ENCODE results near the gene TNIP3.

Gene TNIP3

GRCh38 chr4:121138039-121138825, 25.9 kb downstream of the TNIP3 start:
- no peak for TF ChIP-seq CTCF (IDR thresholded peaks at IDR 0.05; ENCODE audit: extremely low read depth, missing control alignments)

GRCh38 chr4:121130326-121130660, 33.8 kb downstream of the TNIP3 start:
- DNase-seq (ENCODE audit: low spot score): no peak
- TF ChIP-seq CTCF (IDR thresholded peaks at IDR 0.05; ENCODE audit: extremely low read depth, missing control alignments): no peak

More at GRCh38 chr4:121138039-121138825, 25.9 kb downstream of the TNIP3 start:
- DNase-seq (ENCODE audit: low spot score): no peak

GRCh38 chr4:121129606-121130325, 34.4 kb downstream of the TNIP3 start:
- DNase-seq (ENCODE audit: low spot score): no peak
- TF ChIP-seq CTCF (IDR thresholded peaks at IDR 0.05; ENCODE audit: extremely low read depth, missing control alignments): no peak

GRCh38 chr4:121127100-121127499, 37.0 kb downstream of the TNIP3 start:
- no peak for TF ChIP-seq CTCF (IDR thresholded peaks at IDR 0.05; ENCODE audit: extremely low read depth, missing control alignments)

GRCh38 chr4:121126449-121127006, 37.6 kb downstream of the TNIP3 start:
- TF ChIP-seq CTCF (IDR thresholded peaks at IDR 0.05; ENCODE audit: extremely low read depth, missing control alignments): no peak

More at GRCh38 chr4:121127100-121127499, 37.0 kb downstream of the TNIP3 start:
- no peak for DNase-seq (ENCODE audit: low spot score)

GRCh38 chr4:121125498-121125885, 38.6 kb downstream of the TNIP3 start:
- no peak for TF ChIP-seq CTCF (IDR thresholded peaks at IDR 0.05; ENCODE audit: extremely low read depth, missing control alignments)
- DNase-seq (ENCODE audit: low spot score): no peak

More at GRCh38 chr4:121126449-121127006, 37.6 kb downstream of the TNIP3 start:
- DNase-seq (ENCODE audit: low spot score): no peak

- no peak for TF ChIP-seq CTCF (IDR thresholded peaks at IDR 0.05; ENCODE audit: extremely low read depth, missing control alignments)
- DNase-seq (ENCODE audit: low spot score): no peak
Measured at GRCh38 chr4:121122661-121123060, 41.5 kb downstream of the TNIP3 start.

Measured in GM20000 (cell line).